Activated CD4-positive, CD25-positive, alpha-beta regulatory T cell (primary cell): Measurements from ENCODE around the gene C4orf50.

Experiments
- DNase-seq, 4 experiments: peaks; one replicate each; lab custom pipeline; 2025; lab: John Stamatoyannopoulos, UW

C4orf50 gene

GRCh38 chr4:5921101-5921980 lies 96.9 kb downstream of the C4orf50 start:
- DNase-seq = no peak

GRCh38 chr4:5919571-5919970 lies 98.7 kb downstream of the C4orf50 start:
- no peak for DNase-seq

- DNase-seq = no peak
Measured at GRCh38 chr4:5919044-5919443, 99.2 kb downstream of the C4orf50 start.

- no peak for DNase-seq
Measured at GRCh38 chr4:5918331-5918985, 99.8 kb downstream of the C4orf50 start.

- no peak for DNase-seq
Measured at GRCh38 chr4:5917672-5918071, 100.6 kb downstream of the C4orf50 start.

GRCh38 chr4:5916229-5916628 lies 102.0 kb downstream of the C4orf50 start:
- DNase-seq = no peak

GRCh38 chr4:5913454-5913853 lies 104.8 kb downstream of the C4orf50 start:
- DNase-seq = no peak

- no peak for DNase-seq
Measured at GRCh38 chr4:5912614-5913019, 105.6 kb downstream of the C4orf50 start.

GRCh38 chr4:5908876-5909427 lies 109.3 kb downstream of the C4orf50 start:
- no peak for DNase-seq

GRCh38 chr4:5906191-5906590 lies 112.0 kb downstream of the C4orf50 start:
- no peak for DNase-seq

- DNase-seq = no peak
Measured at GRCh38 chr4:5905714-5906113, 112.5 kb downstream of the C4orf50 start.

- DNase-seq = no peak
Measured at GRCh38 chr4:5900844-5901243, 117.4 kb downstream of the C4orf50 start.

- DNase-seq = no peak
Measured at GRCh38 chr4:5899881-5900280, 118.3 kb downstream of the C4orf50 start.

GRCh38 chr4:5899396-5899795 lies 118.8 kb downstream of the C4orf50 start:
- DNase-seq = no peak

GRCh38 chr4:5897674-5898073 lies 120.6 kb downstream of the C4orf50 start:
- no peak for DNase-seq

- no peak for DNase-seq
Measured at GRCh38 chr4:5895287-5895686, 122.9 kb downstream of the C4orf50 start.

- no peak for DNase-seq
Measured at GRCh38 chr4:5894266-5894665, 124.0 kb downstream of the C4orf50 start.

GRCh38 chr4:5893591-5893990 lies 124.6 kb downstream of the C4orf50 start:
- DNase-seq = no peak

- DNase-seq = no peak
Measured at GRCh38 chr4:5893004-5893580, 125.1 kb downstream of the C4orf50 start, which contains the start of gene CRMP1. CRMP1 (minus strand) TSS chr4:5893086; CDS start chr4:5892969, 117 bp downstream.

GRCh38 chr4:5892323-5893003 lies 125.8 kb downstream of the C4orf50 start:
- DNase-seq = no peak

GRCh38 chr4:5891563-5892322 lies 126.5 kb downstream of the C4orf50 start:
- no peak for DNase-seq
